Measurements from ENCODE around the gene DLG2.

DNA sequence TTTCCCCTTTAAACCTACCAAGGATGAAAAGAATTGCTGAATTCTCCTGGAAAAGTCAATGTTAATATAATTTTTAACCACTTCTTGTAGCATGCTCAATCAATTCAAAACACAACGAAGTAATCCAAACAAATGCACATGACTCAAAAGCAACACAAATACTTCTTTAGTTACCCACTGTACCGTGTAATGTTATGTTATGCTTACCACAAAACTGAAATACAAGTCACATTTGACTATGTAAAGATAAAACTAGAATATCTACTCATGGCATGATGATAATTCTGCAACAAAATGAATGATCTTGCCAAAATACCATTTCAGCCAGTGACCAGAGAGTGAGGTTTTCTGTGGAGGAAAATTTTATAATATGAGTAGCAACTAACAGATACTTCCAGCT lies 587.0 kb downstream of the DLG2 start:
- TF ChIP-seq, protein P1, sequence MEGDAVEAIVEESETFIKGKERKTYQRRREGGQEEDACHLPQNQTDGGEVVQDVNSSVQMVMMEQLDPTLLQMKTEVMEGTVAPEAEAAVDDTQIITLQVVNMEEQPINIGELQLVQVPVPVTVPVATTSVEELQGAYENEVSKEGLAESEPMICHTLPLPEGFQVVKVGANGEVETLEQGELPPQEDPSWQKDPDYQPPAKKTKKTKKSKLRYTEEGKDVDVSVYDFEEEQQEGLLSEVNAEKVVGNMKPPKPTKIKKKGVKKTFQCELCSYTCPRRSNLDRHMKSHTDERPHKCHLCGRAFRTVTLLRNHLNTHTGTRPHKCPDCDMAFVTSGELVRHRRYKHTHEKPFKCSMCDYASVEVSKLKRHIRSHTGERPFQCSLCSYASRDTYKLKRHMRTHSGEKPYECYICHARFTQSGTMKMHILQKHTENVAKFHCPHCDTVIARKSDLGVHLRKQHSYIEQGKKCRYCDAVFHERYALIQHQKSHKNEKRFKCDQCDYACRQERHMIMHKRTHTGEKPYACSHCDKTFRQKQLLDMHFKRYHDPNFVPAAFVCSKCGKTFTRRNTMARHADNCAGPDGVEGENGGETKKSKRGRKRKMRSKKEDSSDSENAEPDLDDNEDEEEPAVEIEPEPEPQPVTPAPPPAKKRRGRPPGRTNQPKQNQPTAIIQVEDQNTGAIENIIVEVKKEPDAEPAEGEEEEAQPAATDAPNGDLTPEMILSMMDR (IDR thresholded peaks at IDR 0.05), result no peak
- TF ChIP-seq POLR2A (IDR thresholded peaks at IDR 0.05), result no peak
- no peak for TF ChIP-seq POLR2AphosphoS5 (IDR thresholded peaks at IDR 0.05)
